ENCODE measurements around the gene ALG11.

The ALG11 gene

DNA sequence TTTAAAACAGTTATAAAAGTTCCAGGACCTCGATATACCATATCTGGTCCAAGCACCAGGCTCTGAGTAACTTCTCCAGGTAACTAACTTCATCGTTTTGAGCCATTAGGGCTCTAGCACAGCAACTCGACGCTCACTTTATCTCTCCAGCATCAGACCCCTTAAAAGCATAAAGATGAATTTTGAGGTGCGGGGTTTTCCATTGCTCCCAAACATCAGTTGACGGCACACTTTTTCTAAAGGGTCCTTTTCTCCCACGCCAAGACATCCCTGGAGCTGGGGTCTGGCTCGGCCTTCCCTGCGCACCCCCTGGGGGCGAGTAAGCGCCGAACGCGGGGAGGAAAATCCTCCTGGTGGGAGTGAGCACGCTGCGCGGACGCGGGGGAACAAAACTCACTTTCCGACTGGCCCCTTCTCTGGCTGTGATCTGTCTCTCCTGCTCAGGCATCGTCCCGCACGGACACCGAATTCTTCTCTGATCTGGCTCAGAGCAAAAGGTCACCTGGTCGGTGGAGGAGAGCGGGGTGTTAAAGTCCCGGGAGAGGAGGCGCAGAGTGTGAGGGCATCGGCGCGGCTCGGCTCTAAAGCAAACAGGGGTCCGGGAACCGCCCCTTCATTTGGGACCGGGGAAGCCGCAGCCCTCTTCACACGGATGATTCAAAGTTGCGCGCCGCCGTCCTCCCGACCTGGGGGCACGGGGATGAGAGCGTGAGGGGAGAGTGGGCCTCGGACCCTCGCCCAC is 1.1 kb upstream of the ALG11 start, which contains the start of gene ATP7B:
ATP7B (minus strand) TSS at position 561 of the 742 bp plus-strand sequence; CDS start at position 448, 113 bp downstream.
- Histone ChIP-seq H3K27ac (ENCODE audit: insufficient read depth in 1 of 2, low read depth in 1 of 2, low read length in 2 of 2, poor library complexity in 1 of 2, severe bottlenecking in 2 of 2) (peak within 1 kb of the TSS; percentile 74 to 93), H3K4me1 (ENCODE audit: control extremely low read depth in 1 of 4, control insufficient read depth in 4 of 4, insufficient read depth in 4 of 4, low read length in 3 of 4) (peaks cover 7 to 22% (median 20%) of the 10 kb centered on the region in 4 experiments), H3K9me3 (ENCODE audit: control extremely low read depth in 1 of 5, control insufficient read depth in 4 of 5, insufficient read depth in 2 of 5, low read depth in 1 of 5, low read length in 4 of 5) (no peaks in the 10 kb centered on the region), H3K36me3 (ENCODE audit: control insufficient read depth in 4 of 4, insufficient read depth in 4 of 4, low read length in 3 of 4) (peaks cover 0 to 4% (median 0%) of the 10 kb centered on the region in 4 experiments), H3K4me3 (ENCODE audit: control insufficient read depth in 1 of 7, extremely low read depth in 1 of 7, insufficient read depth in 4 of 7, low read depth in 2 of 7, low read length in 6 of 7) (peak within 1 kb of the TSS; percentile 85 to 100 (median 99)), H3K27me3 (replicated peaks in 2 of 5; ENCODE audit: control insufficient read depth in 4 of 5, insufficient read depth in 5 of 5, low read length in 4 of 5) (peaks cover 0 to 13% (median 0%) of the 10 kb centered on the region in 5 experiments)
- ChIA-PET CTCF (interaction anchor here (1.6 kb wide), 1 partner anchor 116 kb away, joined by 6 read pairs; no protein-coding TSS in a partner anchor), POLR2A (no interaction called here)
- under 1% methylated on average over 42 of the region's 46 CpGs for WGBS (ENCODE audit: insufficient coverage)
- DNase-seq: peak in 2 of 3 donors; percentile 30 to 57

DNA sequence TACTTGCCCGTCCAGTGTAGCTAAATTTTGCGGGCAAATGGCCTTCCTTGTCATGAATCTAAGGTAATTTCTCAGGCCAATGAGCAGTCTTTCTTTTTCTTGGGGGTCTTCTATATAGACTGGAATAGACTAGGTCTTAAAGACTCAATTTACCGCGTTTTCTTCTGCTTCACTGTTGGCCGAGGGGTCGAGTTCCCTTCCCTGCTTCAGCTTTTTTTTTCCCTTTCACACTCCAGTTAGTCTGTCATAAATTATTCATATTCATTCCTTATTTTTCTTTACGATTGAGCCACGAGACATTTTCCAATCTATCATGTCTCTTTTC is 276 bp downstream of the ALG11 start:
- Histone ChIP-seq H3K27ac (ENCODE audit: insufficient read depth in 1 of 2, low read depth in 1 of 2, low read length in 2 of 2, poor library complexity in 1 of 2, severe bottlenecking in 2 of 2) (peak overlapping the region; percentile 74 to 93), H3K27me3 (replicated peaks in 2 of 5; ENCODE audit: control insufficient read depth in 4 of 5, insufficient read depth in 5 of 5, low read length in 4 of 5) (peaks cover 0 to 13% (median 0%) of the 10 kb centered on the region in 5 experiments), H3K4me3 (ENCODE audit: control insufficient read depth in 1 of 7, extremely low read depth in 1 of 7, insufficient read depth in 4 of 7, low read depth in 2 of 7, low read length in 6 of 7) (peak overlapping the region; percentile 85 to 100 (median 99)), H3K4me1 (ENCODE audit: control extremely low read depth in 1 of 4, control insufficient read depth in 4 of 4, insufficient read depth in 4 of 4, low read length in 3 of 4) (peaks cover 7 to 22% (median 20%) of the 10 kb centered on the region in 4 experiments), H3K36me3 (ENCODE audit: control insufficient read depth in 4 of 4, insufficient read depth in 4 of 4, low read length in 3 of 4) (peaks cover 0 to 9% (median 0%) of the 10 kb centered on the region in 4 experiments), H3K9me3 (ENCODE audit: control extremely low read depth in 1 of 5, control insufficient read depth in 4 of 5, insufficient read depth in 2 of 5, low read depth in 1 of 5, low read length in 4 of 5) (no peaks in the 10 kb centered on the region)
- no peak for DNase-seq
- ChIA-PET POLR2A (no interaction called here), CTCF (interaction anchor here (0.5 to 2.5 kb wide), 5 partner anchors 10 to 148 kb away, joined by 3 to 9 read pairs (median 6); no protein-coding TSS in a partner anchor)
- 2% methylated on average over 8 of the region's 8 CpGs for WGBS (ENCODE audit: insufficient coverage)

DNA sequence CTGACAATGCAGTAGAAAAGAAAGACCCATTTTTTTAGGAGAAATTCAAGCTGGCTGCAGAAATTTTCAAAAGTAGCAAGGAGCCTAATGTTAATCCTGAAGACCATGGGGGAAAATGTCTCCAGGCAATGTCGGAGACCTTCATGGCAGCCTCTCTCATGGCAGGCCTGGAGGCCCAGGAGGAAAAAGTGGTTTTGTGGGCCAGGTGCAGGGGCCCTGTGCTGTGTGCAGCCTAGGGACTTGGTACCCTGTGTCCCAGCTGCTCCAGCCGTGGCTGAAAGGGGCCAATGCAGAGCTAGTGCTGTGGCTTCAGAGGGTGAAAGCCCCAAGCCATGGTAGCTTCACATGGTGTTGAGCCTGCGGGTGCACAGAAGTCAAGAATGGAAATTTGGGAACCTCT is 4.1 kb downstream of the ALG11 start:
- ChIA-PET CTCF (interaction anchor here (1.0 kb wide), 1 partner anchor 13 kb away, joined by 3 read pairs; no protein-coding TSS in a partner anchor), POLR2A (no interaction called here)
- H3K4me1 ChIP-seq (ENCODE audit: control extremely low read depth in 1 of 4, control insufficient read depth in 4 of 4, insufficient read depth in 4 of 4, low read length in 3 of 4): peaks cover 5 to 15% (median 10%) of the 10 kb centered on the region in 4 experiments
- H3K27me3 ChIP-seq (replicated peaks in 2 of 5; ENCODE audit: control insufficient read depth in 4 of 5, insufficient read depth in 5 of 5, low read length in 4 of 5): peaks cover 0 to under 1% (median 0%) of the 10 kb centered on the region in 5 experiments
- no peaks in the 10 kb centered on the region for H3K9me3 ChIP-seq (ENCODE audit: control extremely low read depth in 1 of 5, control insufficient read depth in 4 of 5, insufficient read depth in 2 of 5, low read depth in 1 of 5, low read length in 4 of 5)
- H3K27ac ChIP-seq (ENCODE audit: insufficient read depth in 1 of 2, low read depth in 1 of 2, low read length in 2 of 2, poor library complexity in 1 of 2, severe bottlenecking in 2 of 2): no peak overlapping the region
- peaks cover 0 to 35% (median 18%) of the 10 kb centered on the region in 4 experiments for H3K36me3 ChIP-seq (ENCODE audit: control insufficient read depth in 4 of 4, insufficient read depth in 4 of 4, low read length in 3 of 4)
- no peak overlapping the region for H3K4me3 ChIP-seq (ENCODE audit: control insufficient read depth in 1 of 7, extremely low read depth in 1 of 7, insufficient read depth in 4 of 7, low read depth in 2 of 7, low read length in 6 of 7)
- WGBS (ENCODE audit: insufficient coverage): 94% methylated on average over 3 of the region's 3 CpGs
- no peak for DNase-seq

DNA sequence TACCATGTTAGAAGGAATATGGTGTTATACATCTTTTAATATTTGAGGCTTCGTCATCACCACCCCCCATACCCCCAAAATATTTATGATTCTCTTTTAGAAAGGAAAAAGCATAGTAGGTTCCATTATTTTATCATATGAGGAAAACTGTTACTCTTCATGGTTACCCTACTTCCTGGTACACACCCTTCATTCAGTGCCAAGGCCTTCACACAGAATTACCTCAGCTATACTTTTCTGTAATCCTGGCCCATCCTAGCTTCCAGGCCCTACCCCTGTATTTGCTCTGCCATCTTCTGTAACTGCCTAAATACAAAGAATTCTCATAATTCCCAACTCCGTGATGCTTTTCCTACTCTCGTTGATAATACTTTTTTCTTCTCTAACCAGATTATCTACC is 8.0 kb downstream of the ALG11 start:
- 92% methylated on average over 2 of the region's 3 CpGs for WGBS (ENCODE audit: insufficient coverage)
- Histone ChIP-seq H3K9me3 (ENCODE audit: control extremely low read depth in 1 of 5, control insufficient read depth in 4 of 5, insufficient read depth in 2 of 5, low read depth in 1 of 5, low read length in 4 of 5) (peaks cover 0 to 1% (median 0%) of the 10 kb centered on the region in 5 experiments), H3K27ac (ENCODE audit: insufficient read depth in 1 of 2, low read depth in 1 of 2, low read length in 2 of 2, poor library complexity in 1 of 2, severe bottlenecking in 2 of 2) (no peak overlapping the region), H3K4me3 (ENCODE audit: control insufficient read depth in 1 of 7, extremely low read depth in 1 of 7, insufficient read depth in 4 of 7, low read depth in 2 of 7, low read length in 6 of 7) (no peak overlapping the region), H3K4me1 (ENCODE audit: control extremely low read depth in 1 of 4, control insufficient read depth in 4 of 4, insufficient read depth in 4 of 4, low read length in 3 of 4) (no peaks in the 10 kb centered on the region), H3K27me3 (replicated peaks in 2 of 5; ENCODE audit: control insufficient read depth in 4 of 5, insufficient read depth in 5 of 5, low read length in 4 of 5) (no peaks in the 10 kb centered on the region), H3K36me3 (ENCODE audit: control insufficient read depth in 4 of 4, insufficient read depth in 4 of 4, low read length in 3 of 4) (peaks cover 12 to 62% (median 38%) of the 10 kb centered on the region in 4 experiments)
- POLR2A ChIA-PET: no interaction called here
- no peak for DNase-seq
- CTCF ChIA-PET: interaction anchor here (1.0 to 1.5 kb wide), 3 partner anchors 10 to 108 kb away, joined by 3 read pairs; partner anchors contain the start of gene NEK5

DNA sequence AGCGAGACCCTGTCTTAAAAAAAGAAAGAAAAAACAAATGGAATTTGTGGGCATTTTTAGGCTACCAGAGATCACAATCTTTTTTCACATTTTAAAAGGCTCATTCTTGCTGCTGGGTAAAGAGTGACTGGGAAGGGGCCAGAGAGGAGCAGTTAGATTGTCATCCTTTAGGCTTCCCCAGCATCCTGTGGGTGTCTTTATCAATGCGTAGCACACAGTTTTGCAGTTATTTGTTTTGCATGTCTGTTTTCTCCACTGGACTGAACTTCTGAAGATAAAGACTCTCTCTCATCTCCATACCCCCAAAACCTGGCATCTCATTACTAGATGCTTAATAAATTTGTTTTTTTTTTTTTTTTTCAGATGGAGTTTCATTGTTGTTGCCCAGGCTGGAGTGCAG is 10.2 kb downstream of the ALG11 start:
- ChIA-PET POLR2A (interaction anchor here (0.6 kb wide), 1 partner anchor 11 kb away, joined by 3 read pairs; no protein-coding TSS in a partner anchor), CTCF (no interaction called here)
- peak; percentile 50 to 83 (median 67) for DNase-seq
- WGBS (ENCODE audit: insufficient coverage): 100% methylated on average over 1 of the region's 2 CpGs
- Histone ChIP-seq H3K27ac (ENCODE audit: insufficient read depth in 1 of 2, low read depth in 1 of 2, low read length in 2 of 2, poor library complexity in 1 of 2, severe bottlenecking in 2 of 2) (peak overlapping the region in 1 of 2 experiments; percentile 17), H3K27me3 (replicated peaks in 2 of 5; ENCODE audit: control insufficient read depth in 4 of 5, insufficient read depth in 5 of 5, low read length in 4 of 5) (no peaks in the 10 kb centered on the region), H3K4me3 (ENCODE audit: control insufficient read depth in 1 of 7, extremely low read depth in 1 of 7, insufficient read depth in 4 of 7, low read depth in 2 of 7, low read length in 6 of 7) (no peak overlapping the region), H3K36me3 (ENCODE audit: control insufficient read depth in 4 of 4, insufficient read depth in 4 of 4, low read length in 3 of 4) (peaks cover 17 to 76% (median 56%) of the 10 kb centered on the region in 4 experiments), H3K4me1 (ENCODE audit: control extremely low read depth in 1 of 4, control insufficient read depth in 4 of 4, insufficient read depth in 4 of 4, low read length in 3 of 4) (no peaks in the 10 kb centered on the region), H3K9me3 (ENCODE audit: control extremely low read depth in 1 of 5, control insufficient read depth in 4 of 5, insufficient read depth in 2 of 5, low read depth in 1 of 5, low read length in 4 of 5) (peaks cover 0 to 17% (median 3%) of the 10 kb centered on the region in 5 experiments)

DNA sequence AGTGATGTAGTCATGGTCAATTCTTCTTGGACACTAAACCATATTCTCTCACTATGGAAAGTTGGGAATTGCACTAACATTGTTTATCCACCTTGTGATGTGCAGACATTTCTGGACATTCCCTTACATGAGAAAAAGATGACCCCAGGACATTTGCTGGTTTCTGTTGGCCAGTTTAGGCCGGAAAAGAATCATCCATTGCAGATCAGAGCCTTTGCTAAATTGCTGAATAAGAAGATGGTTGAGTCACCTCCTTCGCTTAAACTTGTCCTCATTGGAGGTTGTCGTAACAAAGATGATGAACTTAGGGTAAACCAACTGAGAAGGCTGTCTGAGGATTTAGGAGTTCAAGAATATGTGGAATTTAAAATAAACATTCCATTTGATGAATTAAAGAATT is 12.3 kb downstream of the ALG11 start, which contains the start of gene UTP14C:
UTP14C (plus strand) TSS at position 211 of the 400 bp plus-strand sequence. CDS start 4,114 bp downstream, outside the sequence.
- peaks cover 0 to 24% (median 8%) of the 10 kb centered on the region in 5 experiments for H3K9me3 ChIP-seq (ENCODE audit: control extremely low read depth in 1 of 5, control insufficient read depth in 4 of 5, insufficient read depth in 2 of 5, low read depth in 1 of 5, low read length in 4 of 5)

More for the DNA sequence above, 12.3 kb downstream of the ALG11 start, which contains the start of gene UTP14C:
- H3K27ac ChIP-seq (ENCODE audit: insufficient read depth in 1 of 2, low read depth in 1 of 2, low read length in 2 of 2, poor library complexity in 1 of 2, severe bottlenecking in 2 of 2): no peak within 1 kb of the TSS
- H3K4me3 ChIP-seq (ENCODE audit: control insufficient read depth in 1 of 7, extremely low read depth in 1 of 7, insufficient read depth in 4 of 7, low read depth in 2 of 7, low read length in 6 of 7): no peak within 1 kb of the TSS
- ChIA-PET CTCF (no interaction called here), POLR2A (interaction anchor here (0.7 kb wide), 1 partner anchor 11 kb away, joined by 3 read pairs; no protein-coding TSS in a partner anchor)
- no peaks in the 10 kb centered on the region for H3K4me1 ChIP-seq (ENCODE audit: control extremely low read depth in 1 of 4, control insufficient read depth in 4 of 4, insufficient read depth in 4 of 4, low read length in 3 of 4)
- 97% methylated on average over 3 of the region's 3 CpGs for WGBS (ENCODE audit: insufficient coverage)
- DNase-seq: no peak
- H3K36me3 ChIP-seq (ENCODE audit: control insufficient read depth in 4 of 4, insufficient read depth in 4 of 4, low read length in 3 of 4): peaks cover 25 to 87% (median 60%) of the 10 kb centered on the region in 4 experiments
- no peaks in the 10 kb centered on the region for H3K27me3 ChIP-seq (replicated peaks in 2 of 5; ENCODE audit: control insufficient read depth in 4 of 5, insufficient read depth in 5 of 5, low read length in 4 of 5)

Measured in common myeloid progenitor, CD34-positive (primary cell).